GM19351 (cell line): ENCODE results near the gene HSPD1.

Experiments
- ATAC-seq: cut with Tn5 transposase; IDR thresholded peaks from one replicate; pipeline ENCODE4 v1.9.1; 2021; ENCODE audit warnings: mild to moderate bottlenecking, moderate library complexity; ENCODE audit not compliant: unreplicated experiment

HSPD1 gene

DNA sequence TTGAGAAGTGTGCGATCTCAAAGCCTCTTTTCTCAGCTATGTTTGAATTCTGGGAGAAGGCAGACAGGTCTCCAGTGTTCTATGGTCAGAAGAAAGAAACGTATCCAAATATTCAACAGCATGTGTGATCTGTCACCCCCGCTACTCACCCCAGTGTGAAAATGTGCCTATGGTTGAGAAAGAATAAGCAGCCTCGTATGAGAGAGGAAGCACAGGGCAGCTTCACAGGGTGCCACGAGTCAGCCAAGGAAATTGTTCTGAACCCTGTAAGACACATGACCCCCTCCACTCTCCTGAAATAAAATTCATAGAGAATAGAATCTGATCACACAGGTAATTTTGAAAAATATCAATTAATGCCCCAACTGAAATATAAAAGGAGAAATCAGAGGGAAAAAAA, 56.8 kb downstream of the HSPD1 start:
- ATAC-seq = no peak

DNA sequence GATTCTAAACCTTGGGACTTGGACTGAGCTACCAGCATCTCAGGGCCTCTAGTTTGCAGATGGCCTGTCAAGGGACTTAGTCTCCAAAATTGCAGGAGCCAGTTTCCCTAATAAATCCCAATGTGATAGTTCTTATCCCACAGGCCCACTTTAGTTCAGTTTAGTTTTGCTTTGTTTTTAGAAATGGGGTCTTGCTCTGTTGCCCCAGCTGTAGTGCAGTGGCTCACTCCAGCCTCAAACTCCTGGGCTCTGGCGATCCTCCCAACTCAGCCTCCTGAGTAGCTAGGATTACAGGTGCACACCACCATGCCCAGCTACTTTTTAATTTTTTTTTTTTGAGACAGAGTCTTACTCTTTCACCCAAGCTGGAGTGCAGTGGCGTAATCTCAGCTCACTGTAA, 62.3 kb downstream of the HSPD1 start:
- no peak for ATAC-seq
